ENCODE measurements around the gene ANKRD11.

DNA sequence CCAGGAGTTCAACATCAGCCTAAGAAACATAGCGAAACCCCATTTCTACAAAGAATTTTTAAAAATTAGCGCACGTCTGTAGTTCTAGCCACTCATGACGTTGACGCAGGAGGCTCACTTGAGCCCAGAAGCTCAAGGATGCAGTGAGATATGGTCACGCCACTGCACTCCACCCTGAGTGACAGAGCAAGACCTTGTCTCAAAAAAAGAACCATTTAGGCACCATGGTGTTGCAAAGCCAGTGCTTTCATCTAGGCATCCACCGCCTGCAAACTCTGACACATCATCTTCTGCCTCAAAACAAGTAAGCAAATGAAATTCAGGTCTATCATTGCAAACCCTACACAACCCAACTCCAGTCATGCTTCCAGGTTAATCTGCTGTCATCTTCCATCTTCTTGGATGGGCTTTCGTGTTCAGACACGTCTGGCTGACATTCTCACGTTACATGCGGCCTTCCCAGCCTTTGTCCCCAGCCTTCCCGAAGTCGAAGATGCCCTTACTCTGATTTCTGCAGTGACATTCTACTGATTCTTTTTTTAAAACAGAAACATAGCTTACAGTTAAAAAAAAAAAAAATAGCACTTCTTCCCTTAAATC, 8.9 kb downstream of the ANKRD11 start:
- TF ChIP-seq, protein P1, sequence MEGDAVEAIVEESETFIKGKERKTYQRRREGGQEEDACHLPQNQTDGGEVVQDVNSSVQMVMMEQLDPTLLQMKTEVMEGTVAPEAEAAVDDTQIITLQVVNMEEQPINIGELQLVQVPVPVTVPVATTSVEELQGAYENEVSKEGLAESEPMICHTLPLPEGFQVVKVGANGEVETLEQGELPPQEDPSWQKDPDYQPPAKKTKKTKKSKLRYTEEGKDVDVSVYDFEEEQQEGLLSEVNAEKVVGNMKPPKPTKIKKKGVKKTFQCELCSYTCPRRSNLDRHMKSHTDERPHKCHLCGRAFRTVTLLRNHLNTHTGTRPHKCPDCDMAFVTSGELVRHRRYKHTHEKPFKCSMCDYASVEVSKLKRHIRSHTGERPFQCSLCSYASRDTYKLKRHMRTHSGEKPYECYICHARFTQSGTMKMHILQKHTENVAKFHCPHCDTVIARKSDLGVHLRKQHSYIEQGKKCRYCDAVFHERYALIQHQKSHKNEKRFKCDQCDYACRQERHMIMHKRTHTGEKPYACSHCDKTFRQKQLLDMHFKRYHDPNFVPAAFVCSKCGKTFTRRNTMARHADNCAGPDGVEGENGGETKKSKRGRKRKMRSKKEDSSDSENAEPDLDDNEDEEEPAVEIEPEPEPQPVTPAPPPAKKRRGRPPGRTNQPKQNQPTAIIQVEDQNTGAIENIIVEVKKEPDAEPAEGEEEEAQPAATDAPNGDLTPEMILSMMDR (IDR thresholded peaks at IDR 0.05), result no peak
- no peak for TF ChIP-seq ZFX (IDR thresholded peaks at IDR 0.05; ENCODE audit: borderline replicate concordance)

Data from 22Rv1 (cell line).